ENCODE measurements around the gene EFR3B. TPM values are rescaled to one million over a fixed set of nuclear protein-coding genes. Genes with fewer than 3 reads are reported as not detected.

Gene EFR3B
- total RNA-seq, 1 experiment from 2014 or later, result 7.0 TPM

- Histone ChIP-seq H3K18ac (ENCODE audit: insufficient read length, low read depth, low read length) (no peak overlapping the region), H3K4ac (ENCODE audit: low read depth, low read length) (no peak overlapping the region), H3K27me3 (ENCODE audit: insufficient read depth, low read length) (no peaks in the 10 kb centered on the region; the same call in 1 of the 2 replicates), H2AK5ac (ENCODE audit: insufficient read length, low read length) (no peak overlapping the region), H3K4me2 (ENCODE audit: insufficient read depth, insufficient read length, low read length) (no peak overlapping the region), H2BK20ac (ENCODE audit: low read depth, low read length, poor library complexity, severe bottlenecking) (no peak overlapping the region), H3K56ac (ENCODE audit: insufficient read length, low read depth, low read length) (no peak overlapping the region), H4K91ac (ENCODE audit: insufficient read length, low read depth, low read length) (no peak overlapping the region), H3K4me1 (ENCODE audit: insufficient read depth, low read length) (peaks cover 7% of the 10 kb centered on the region; the same call in 1 of the 2 replicates), H3K23me2 (ENCODE audit: insufficient read length, low read depth, low read length, poor library complexity, severe bottlenecking) (peaks cover 3% of the 10 kb centered on the region), H3K23ac (ENCODE audit: insufficient read length, low read depth, low read length) (no peak overlapping the region), H4K5ac (ENCODE audit: insufficient read length, low read depth, low read length) (no peak overlapping the region), H3K9ac (ENCODE audit: extremely low read depth, insufficient read length, low read length) (no peak overlapping the region), H3K79me1 (ENCODE audit: insufficient read depth, low read depth, low read length, poor library complexity, severe bottlenecking) (no peaks in the 10 kb centered on the region), H3K14ac (ENCODE audit: insufficient read depth, low read length) (0 out of 2 replicates have a peak overlapping the region, but pooled peaks have one; percentile 46), H2BK120ac (ENCODE audit: low read depth, low read length, poor library complexity, severe bottlenecking) (no peak overlapping the region), H3K9me3 (ENCODE audit: control insufficient read depth, low read depth, low read length) (no peaks in the 10 kb centered on the region), H2AFZ (ENCODE audit: low read length) (no peak overlapping the region), H2BK15ac (ENCODE audit: low read depth, low read length) (no peak overlapping the region), H2BK5ac (ENCODE audit: insufficient read length, low read length) (no peak overlapping the region), H3K79me2 (ENCODE audit: insufficient read depth, low read length) (no peaks in the 10 kb centered on the region), H3T11ph (ENCODE audit: low read length) (no peak overlapping the region), H4K20me1 (ENCODE audit: control insufficient read depth, insufficient read depth, insufficient read length) (no peaks in the 10 kb centered on the region), H2BK12ac (ENCODE audit: insufficient read length, low read depth, low read length) (no peak overlapping the region), H4K8ac (replicated peaks; ENCODE audit: insufficient read length, low read depth, low read length) (no peak overlapping the region), H3K27ac (ENCODE audit: insufficient read length, low read depth, low read length) (no peak overlapping the region)
- no CpG with 5 or more reads among the region's 6 CpGs for WGBS (ENCODE audit: extremely low coverage, insufficient read length, low lambda C conversion rate)
- Mint-ChIP-seq H3K36me3 (ENCODE audit: insufficient read depth in 1 of 3, low read depth in 3 of 3) (peaks cover 3 to 22% (median 4%) of the 10 kb centered on the region in 3 experiments; a peak in 5 of 7 replicates), H3K4me3 (no peak overlapping the region; a peak in 2 of 5 replicates), H3K4me1 (peaks cover 39 to 42% of the 10 kb centered on the region in 2 experiments), H3K9me3 (no peaks in the 10 kb centered on the region), H3K27ac (peak overlapping the region in 2 of 3 experiments; percentile 36 to 44; a peak in 4 of 7 replicates), H3K27me3 (ENCODE audit: low read depth) (peaks cover 16% of the 10 kb centered on the region)
- TF ChIP-seq, protein P1, sequence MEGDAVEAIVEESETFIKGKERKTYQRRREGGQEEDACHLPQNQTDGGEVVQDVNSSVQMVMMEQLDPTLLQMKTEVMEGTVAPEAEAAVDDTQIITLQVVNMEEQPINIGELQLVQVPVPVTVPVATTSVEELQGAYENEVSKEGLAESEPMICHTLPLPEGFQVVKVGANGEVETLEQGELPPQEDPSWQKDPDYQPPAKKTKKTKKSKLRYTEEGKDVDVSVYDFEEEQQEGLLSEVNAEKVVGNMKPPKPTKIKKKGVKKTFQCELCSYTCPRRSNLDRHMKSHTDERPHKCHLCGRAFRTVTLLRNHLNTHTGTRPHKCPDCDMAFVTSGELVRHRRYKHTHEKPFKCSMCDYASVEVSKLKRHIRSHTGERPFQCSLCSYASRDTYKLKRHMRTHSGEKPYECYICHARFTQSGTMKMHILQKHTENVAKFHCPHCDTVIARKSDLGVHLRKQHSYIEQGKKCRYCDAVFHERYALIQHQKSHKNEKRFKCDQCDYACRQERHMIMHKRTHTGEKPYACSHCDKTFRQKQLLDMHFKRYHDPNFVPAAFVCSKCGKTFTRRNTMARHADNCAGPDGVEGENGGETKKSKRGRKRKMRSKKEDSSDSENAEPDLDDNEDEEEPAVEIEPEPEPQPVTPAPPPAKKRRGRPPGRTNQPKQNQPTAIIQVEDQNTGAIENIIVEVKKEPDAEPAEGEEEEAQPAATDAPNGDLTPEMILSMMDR (conservative IDR thresholded peaks at IDR 0.05), result no peak
- DNase-seq, result no peak
Measured at GRCh38 chr2:25088817-25089516, 47.1 kb downstream of the EFR3B start.
